IMR-90 (cell line): Measurements from ENCODE around the gene MICAL1. TPM values are rescaled to one million over a fixed set of nuclear protein-coding genes. Genes with fewer than 3 reads are reported as not detected.
A peak's percentile ranks its signal among the peaks of the same experiment; 100 is the strongest.

Source experiments
- ATAC-seq: fragments of 200-7000 bp; cut with Tn5 transposase; 2 replicates; pipeline ENCODE4 v1.9.1; 2020; ENCODE audit warnings: low read depth, mild to moderate bottlenecking, moderate library complexity
- Bru-seq: library from RNA; stranded (reverse); fragments of 400-500 nt; gene quantifications from one replicate; lab custom pipeline; 2021; lab: Mats Ljungman, UMichigan
- BruChase-seq, 2 experiments: library from RNA; stranded (reverse); fragments of 400-500 nt; gene quantifications; one replicate each; lab custom pipeline; 2021; lab: Mats Ljungman, UMichigan
- BruUV-seq: library from RNA; stranded (reverse); fragments of 400-500 nt; replicated peaks from 2 replicates; lab custom pipeline; 2021; lab: Mats Ljungman, UMichigan
- CTCF ChIA-PET: fragments of 300-600 bp; formaldehyde crosslinking; extraction: SDS; loops from one replicate; lab custom pipeline; 2021; ENCODE audit warnings: antibody characterized with exemption; lab: Yijun Ruan, JAX
- POLR2A ChIA-PET: fragments of 300-600 bp; sonication (Branson Sonifier 250); formaldehyde crosslinking; loops from one replicate; lab custom pipeline; 2022; ENCODE audit warnings: antibody characterized with exemption; ENCODE audit not compliant: unreplicated experiment; lab: Charles Lee
- DNase-seq: peaks from one replicate; pipeline ENCODE4 v3.0.0; 2013
- H2AFZ ChIP-seq: replicated peaks from 2 replicates; pipeline ENCODE3; 2013; ENCODE audit warnings: low read length, mild to moderate bottlenecking; ENCODE audit not compliant: poor library complexity
- H2AK5ac ChIP-seq: 2 replicates; pipeline ENCODE4 v1.6.1; 2013; ENCODE audit warnings: low read depth, low read length, inconsistent platforms
- H2AK9ac ChIP-seq: replicated peaks from 2 replicates; pipeline ENCODE3; 2013; ENCODE audit warnings: mild to moderate bottlenecking, low read depth, low read length, moderate library complexity; ENCODE audit not compliant: poor library complexity
- H2BK120ac ChIP-seq: 2 replicates; pipeline ENCODE4 v1.6.1; 2013; ENCODE audit warnings: low read depth, low read length, inconsistent platforms
- H2BK15ac ChIP-seq: 3 replicates; pipeline ENCODE4 v1.6.1; 2013; ENCODE audit warnings: low read depth, low read length, inconsistent platforms
- H2BK20ac ChIP-seq: 2 replicates; pipeline ENCODE4 v1.6.1; 2013; ENCODE audit warnings: low read depth, mild to moderate bottlenecking, inconsistent platforms, low read length, moderate library complexity
- H2BK5ac ChIP-seq: 2 replicates; pipeline ENCODE4 v1.6.1; 2013; ENCODE audit warnings: mild to moderate bottlenecking, low read depth, low read length, inconsistent platforms; ENCODE audit not compliant: poor library complexity, severe bottlenecking
- H3K14ac ChIP-seq: replicated peaks from 2 replicates; pipeline ENCODE4 v1.6.1; 2013; ENCODE audit warnings: low read depth, low read length, inconsistent platforms
- H3K18ac ChIP-seq: 2 replicates; pipeline ENCODE4 v1.6.1; 2013; ENCODE audit warnings: low read depth, low read length, control low read depth
- H3K23ac ChIP-seq: 2 replicates; pipeline ENCODE4 v1.6.1; 2013; ENCODE audit warnings: low read depth, low read length, inconsistent platforms
- H3K27ac ChIP-seq: 2 replicates; pipeline ENCODE4 v1.5.1; 2013; ENCODE audit warnings: mild to moderate bottlenecking, control low read depth, low read length; ENCODE audit not compliant: insufficient read depth
- H3K27me3 ChIP-seq: 2 replicates; pipeline ENCODE4 v1.6.1; 2013; ENCODE audit warnings: low read length; ENCODE audit not compliant: control insufficient read depth, insufficient read depth
- H3K36me3 ChIP-seq: 2 replicates; pipeline ENCODE4 v1.6.1; 2013; ENCODE audit warnings: low read length, mixed read lengths; ENCODE audit not compliant: control insufficient read depth, insufficient read depth
- H3K4ac ChIP-seq: 2 replicates; pipeline ENCODE4 v1.6.1; 2013; ENCODE audit warnings: low read depth, low read length, inconsistent platforms
- H3K4me1 ChIP-seq: 2 replicates; pipeline ENCODE4 v1.6.1; 2013; ENCODE audit warnings: low read length, mixed read lengths; ENCODE audit not compliant: control insufficient read depth, insufficient read depth
- H3K4me2 ChIP-seq: 2 replicates; pipeline ENCODE4 v1.6.1; 2013; ENCODE audit warnings: low read depth, mild to moderate bottlenecking, control low read depth, low read length, moderate library complexity
- H3K4me3 ChIP-seq: 2 replicates; pipeline ENCODE4 v1.5.1; 2013; ENCODE audit warnings: low read depth, mild to moderate bottlenecking, control low read depth, low read length, moderate library complexity; ENCODE audit not compliant: insufficient read depth
- H3K56ac ChIP-seq: 2 replicates; pipeline ENCODE4 v1.6.1; 2013; ENCODE audit warnings: low read length, inconsistent platforms; ENCODE audit not compliant: insufficient read depth; ENCODE audit errors: extremely low read depth
- H3K79me1 ChIP-seq, 2 experiments: 2 replicates each; pipeline ENCODE4 v1.6.1; 2013; ENCODE audit warnings: low read length in 2 of 2, inconsistent platforms in 1 of 2, low read depth in 1 of 2
- H3K9ac ChIP-seq: 2 replicates; pipeline ENCODE4 v1.6.1; 2013; ENCODE audit warnings: low read depth, low read length, control low read depth
- H3K9me1 ChIP-seq: 2 replicates; pipeline ENCODE4 v1.6.1; 2013; ENCODE audit warnings: low read length, inconsistent platforms; ENCODE audit not compliant: insufficient read depth
- H3K9me3 ChIP-seq: 2 replicates; pipeline ENCODE4 v1.6.1; 2013; ENCODE audit warnings: low read length; ENCODE audit not compliant: control insufficient read depth, insufficient read depth
- H4K20me1 ChIP-seq: 2 replicates; pipeline ENCODE4 v1.6.1; 2013; ENCODE audit warnings: low read length, inconsistent platforms; ENCODE audit not compliant: insufficient read depth
- H4K5ac ChIP-seq: 2 replicates; pipeline ENCODE4 v1.6.1; 2013; ENCODE audit warnings: mild to moderate bottlenecking, low read depth, low read length, control low read depth
- H4K8ac ChIP-seq, 2 experiments: 2 replicates each; pipeline ENCODE4 v1.6.1; 2013; ENCODE audit warnings: low read depth in 2 of 2, low read length in 2 of 2, control low read depth in 1 of 2, inconsistent platforms in 1 of 2
- H4K91ac ChIP-seq: 2 replicates; pipeline ENCODE4 v1.6.1; 2013; ENCODE audit warnings: low read depth, low read length, inconsistent platforms; ENCODE audit not compliant: insufficient read depth
- MXI1 ChIP-seq: IDR thresholded peaks from 2 replicates; pipeline ENCODE4 v1.6.1; 2012; ENCODE audit warnings: low read depth, mild to moderate bottlenecking, low read length, moderate library complexity, borderline replicate concordance
- WGBS, 2 experiments: methylation state at CpG; one replicate each; pipeline versions ENCODE4 v1.1.5 to v1.1.7; 2013; ENCODE audit warnings: missing lambda C conversion rate in 2 of 2; ENCODE audit not compliant: insufficient read length in 1 of 2; ENCODE audit errors: extremely low coverage in 2 of 2; 5-methylcytosine and 5-hydroxymethylcytosine counted together
- dilution Hi-C: fragments of 300-500 bp; cut with HindIII; formaldehyde crosslinking; loops from one replicate; pipeline ENCODE4 v1.14.3; 2018; ENCODE audit warnings: low sequenced_read_pairs; ENCODE audit not compliant: unreplicated experiment
- in situ Hi-C: fragments of 300-500 bp; cut with MboI; formaldehyde crosslinking; loops from 3 replicates; pipeline ENCODE4 v1.14.3; 2019; ENCODE audit warnings: low sequenced_read_pairs, inconsistent platforms, mixed read lengths
- intact Hi-C: fragments of 100-400 bp; cut with micrococcal nuclease; formaldehyde crosslinking; loops from 2 replicates; pipeline ENCODE4 v1.10.0; 2022
- long read RNA-seq: library from polyadenylated mRNA; unstranded; transcript quantifications from one replicate; pipeline ENCODE4 v2.0.0, GENCODE V29; 2021; ENCODE audit not compliant: unreplicated experiment
- polyA plus RNA-seq, 3 experiments: library from polyadenylated mRNA; depleted of rRNA; stranded (reverse); fragments of >200 nt; gene quantifications; 2 replicates each; pipeline ENCODE4 v1.2.3, GENCODE V29; 2012; ENCODE audit warnings: low replicate concordance in 1 of 3
- total RNA-seq: library from RNA; depleted of rRNA; stranded (reverse); fragments of >200 nt; gene quantifications from 2 replicates; pipeline ENCODE4 v1.2.3, GENCODE V29; 2012; rRNA removed
- TF ChIP-seq, protein P1 (sequence below): conservative IDR thresholded peaks from 2 replicates; pipeline ENCODE4 v1.5.1; 2012; ENCODE audit warnings: mild to moderate bottlenecking, low read depth, low read length, improper control_type of control experiment
- TF ChIP-seq, protein P2 (sequence below): fragments of 150-350 bp; IDR thresholded peaks from 2 replicates; pipeline ENCODE4 v1.6.1; 2017; ENCODE audit warnings: mild to moderate bottlenecking, antibody characterized with exemption, low read length, low read depth

Gene MICAL1, protein sequence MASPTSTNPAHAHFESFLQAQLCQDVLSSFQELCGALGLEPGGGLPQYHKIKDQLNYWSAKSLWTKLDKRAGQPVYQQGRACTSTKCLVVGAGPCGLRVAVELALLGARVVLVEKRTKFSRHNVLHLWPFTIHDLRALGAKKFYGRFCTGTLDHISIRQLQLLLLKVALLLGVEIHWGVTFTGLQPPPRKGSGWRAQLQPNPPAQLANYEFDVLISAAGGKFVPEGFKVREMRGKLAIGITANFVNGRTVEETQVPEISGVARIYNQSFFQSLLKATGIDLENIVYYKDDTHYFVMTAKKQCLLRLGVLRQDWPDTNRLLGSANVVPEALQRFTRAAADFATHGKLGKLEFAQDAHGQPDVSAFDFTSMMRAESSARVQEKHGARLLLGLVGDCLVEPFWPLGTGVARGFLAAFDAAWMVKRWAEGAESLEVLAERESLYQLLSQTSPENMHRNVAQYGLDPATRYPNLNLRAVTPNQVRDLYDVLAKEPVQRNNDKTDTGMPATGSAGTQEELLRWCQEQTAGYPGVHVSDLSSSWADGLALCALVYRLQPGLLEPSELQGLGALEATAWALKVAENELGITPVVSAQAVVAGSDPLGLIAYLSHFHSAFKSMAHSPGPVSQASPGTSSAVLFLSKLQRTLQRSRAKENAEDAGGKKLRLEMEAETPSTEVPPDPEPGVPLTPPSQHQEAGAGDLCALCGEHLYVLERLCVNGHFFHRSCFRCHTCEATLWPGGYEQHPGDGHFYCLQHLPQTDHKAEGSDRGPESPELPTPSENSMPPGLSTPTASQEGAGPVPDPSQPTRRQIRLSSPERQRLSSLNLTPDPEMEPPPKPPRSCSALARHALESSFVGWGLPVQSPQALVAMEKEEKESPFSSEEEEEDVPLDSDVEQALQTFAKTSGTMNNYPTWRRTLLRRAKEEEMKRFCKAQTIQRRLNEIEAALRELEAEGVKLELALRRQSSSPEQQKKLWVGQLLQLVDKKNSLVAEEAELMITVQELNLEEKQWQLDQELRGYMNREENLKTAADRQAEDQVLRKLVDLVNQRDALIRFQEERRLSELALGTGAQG
- total RNA-seq (28.6 and 30.5 TPM in 2 replicates), polyA plus RNA-seq (2012; rRNA removed) (57.1 and 59.1 TPM in 2 replicates), Bru-seq, nascent RNA (percentile 65 among the genes with signal in this experiment), BruChase-seq, experiment 1, labeled RNA remaining after a 6-hour chase (percentile 70 among the genes with signal in this experiment), BruChase-seq, experiment 2, labeled RNA remaining after a 2-hour chase (percentile 75 among the genes with signal in this experiment)
- polyA plus RNA-seq (2012; cell fraction: cytosol; rRNA removed) = 24.7 and 32.0 TPM in 2 replicates
- polyA plus RNA-seq (2012; cell fraction: nucleus; rRNA removed; ENCODE audit: low replicate concordance) = 387 and 626 TPM in 2 replicates
- long read RNA-seq, transcript MICAL1-202 (25 exons, 3,645 nt) = major isoform, 23 of 85 reads
- long read RNA-seq, transcript MICAL1-201 (24 exons, 3,142 nt) = minor isoform, 5 of 85 reads
- long read RNA-seq, partial matches to known transcripts = 31 of 85 reads
- long read RNA-seq, other reads (novel, unspliced or antisense) = 26 of 85 reads

DNA sequence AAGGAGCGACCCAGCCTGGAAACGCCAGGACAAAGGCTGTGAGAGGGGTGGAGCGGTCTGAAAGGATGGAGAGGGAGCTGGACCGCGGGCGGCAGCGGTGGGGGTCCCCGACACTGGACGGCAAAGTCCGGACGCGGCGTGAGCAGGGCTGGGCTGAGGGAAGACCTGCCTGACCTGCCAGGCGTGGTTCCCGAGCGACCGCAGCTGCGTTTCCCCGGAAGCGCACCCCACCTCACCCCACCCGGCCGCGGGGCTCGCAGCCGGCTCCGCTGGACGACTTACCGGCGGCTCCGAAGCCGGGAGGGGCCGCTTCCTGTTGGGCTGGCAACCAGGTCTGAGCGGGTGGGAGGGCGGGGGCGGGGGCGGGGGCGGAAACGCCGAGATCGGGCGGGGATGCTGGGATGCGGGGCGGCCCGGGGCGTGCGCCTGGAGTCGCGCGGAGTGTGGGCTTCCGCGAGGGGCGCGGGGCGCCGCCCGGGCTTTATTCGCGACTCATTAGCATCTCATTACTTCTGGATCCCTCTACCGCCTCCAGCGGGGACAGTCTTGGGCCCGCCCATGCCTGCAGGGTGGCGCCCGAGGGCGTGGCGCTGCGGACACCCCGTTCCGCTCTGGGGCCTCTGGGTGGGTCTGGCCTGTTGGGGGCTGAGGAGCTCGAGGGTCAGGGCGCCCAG lies at the start of gene MICAL1:
MICAL1 (minus strand) TSS at position 336 of the 674 bp plus-strand sequence. CDS start 1,576 bp downstream, outside the sequence.
- Histone ChIP-seq H3K9ac (peak within 1 kb of the TSS; percentile 94), H2BK120ac (peak within 1 kb of the TSS; percentile 52), H2AK5ac (peak within 1 kb of the TSS; percentile 88), H2BK20ac (0 out of 2 replicates have a peak within 1 kb of the TSS, but pooled peaks have one; percentile 31), H3K9me3 (no peaks in the 10 kb centered on the region), H3K36me3 (peaks cover 21% of the 10 kb centered on the region), H3K9me1 (peaks cover 18% of the 10 kb centered on the region), H2BK15ac (peak within 1 kb of the TSS; percentile 80; the same call in 2 of the 3 replicates), H4K5ac (peak within 1 kb of the TSS; percentile 70), H4K8ac (peak within 1 kb of the TSS; percentile 95 to 97), H3K14ac (peak within 1 kb of the TSS; percentile 99), H3K18ac (peak within 1 kb of the TSS; percentile 25), H3K27me3 (no peaks in the 10 kb centered on the region), H3K4me2 (peak within 1 kb of the TSS; percentile 87), H3K4ac (peak within 1 kb of the TSS; percentile 96), H2BK5ac (peak within 1 kb of the TSS; percentile 79), H3K27ac (peak within 1 kb of the TSS; percentile 87), H3K4me1 (peaks cover 11% of the 10 kb centered on the region), H3K23ac (peak within 1 kb of the TSS; percentile 95), H3K79me1 (peaks cover 23 to 65% of the 10 kb centered on the region in 2 experiments), H2AK9ac (peak within 1 kb of the TSS; percentile 99), H4K20me1 (no peaks in the 10 kb centered on the region; the same call in 1 of the 2 replicates), H2AFZ (peak within 1 kb of the TSS; percentile 98), H3K56ac (peak within 1 kb of the TSS; percentile 85), H4K91ac (peak within 1 kb of the TSS; percentile 94), H3K4me3 (peak within 1 kb of the TSS; percentile 98)
- intact Hi-C loops = no loop called here
- dilution Hi-C loops = no loop called here
- POLR2A ChIA-PET = no interaction called here
- peak; percentile 24 for DNase-seq
- BruUV-seq = no TSS peak
- CTCF ChIA-PET = interaction anchor here (1.0 kb wide), 1 partner anchor 13 kb away, joined by 3 read pairs; no protein-coding TSS in a partner anchor
- ATAC-seq = peak; percentile 77
- in situ Hi-C loops = no loop called here
- WGBS, 2 experiments = 0% methylated on average over 2 of the region's 70 CpGs; no CpG with 5 or more reads in 1 of the 2 experiments
- TF ChIP-seq MXI1 = 0 out of 2 replicates have a peak, but pooled peaks have one; percentile 16
- TF ChIP-seq, protein P1, sequence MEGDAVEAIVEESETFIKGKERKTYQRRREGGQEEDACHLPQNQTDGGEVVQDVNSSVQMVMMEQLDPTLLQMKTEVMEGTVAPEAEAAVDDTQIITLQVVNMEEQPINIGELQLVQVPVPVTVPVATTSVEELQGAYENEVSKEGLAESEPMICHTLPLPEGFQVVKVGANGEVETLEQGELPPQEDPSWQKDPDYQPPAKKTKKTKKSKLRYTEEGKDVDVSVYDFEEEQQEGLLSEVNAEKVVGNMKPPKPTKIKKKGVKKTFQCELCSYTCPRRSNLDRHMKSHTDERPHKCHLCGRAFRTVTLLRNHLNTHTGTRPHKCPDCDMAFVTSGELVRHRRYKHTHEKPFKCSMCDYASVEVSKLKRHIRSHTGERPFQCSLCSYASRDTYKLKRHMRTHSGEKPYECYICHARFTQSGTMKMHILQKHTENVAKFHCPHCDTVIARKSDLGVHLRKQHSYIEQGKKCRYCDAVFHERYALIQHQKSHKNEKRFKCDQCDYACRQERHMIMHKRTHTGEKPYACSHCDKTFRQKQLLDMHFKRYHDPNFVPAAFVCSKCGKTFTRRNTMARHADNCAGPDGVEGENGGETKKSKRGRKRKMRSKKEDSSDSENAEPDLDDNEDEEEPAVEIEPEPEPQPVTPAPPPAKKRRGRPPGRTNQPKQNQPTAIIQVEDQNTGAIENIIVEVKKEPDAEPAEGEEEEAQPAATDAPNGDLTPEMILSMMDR = peak; percentile 33
- TF ChIP-seq, protein P2, sequence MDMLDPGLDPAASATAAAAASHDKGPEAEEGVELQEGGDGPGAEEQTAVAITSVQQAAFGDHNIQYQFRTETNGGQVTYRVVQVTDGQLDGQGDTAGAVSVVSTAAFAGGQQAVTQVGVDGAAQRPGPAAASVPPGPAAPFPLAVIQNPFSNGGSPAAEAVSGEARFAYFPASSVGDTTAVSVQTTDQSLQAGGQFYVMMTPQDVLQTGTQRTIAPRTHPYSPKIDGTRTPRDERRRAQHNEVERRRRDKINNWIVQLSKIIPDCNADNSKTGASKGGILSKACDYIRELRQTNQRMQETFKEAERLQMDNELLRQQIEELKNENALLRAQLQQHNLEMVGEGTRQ = no peak
